HG03280 (cell line): ENCODE data around the gene ZNF837.
A peak's percentile ranks its signal among the peaks of the same experiment; 100 is the strongest.

ENCODE experiments used
- ATAC-seq: cut with Tn5 transposase; IDR thresholded peaks from one replicate; pipeline ENCODE4 v1.9.1; 2021; ENCODE audit warnings: mild to moderate bottlenecking, moderate library complexity; ENCODE audit not compliant: unreplicated experiment

The ZNF837 gene

DNA sequence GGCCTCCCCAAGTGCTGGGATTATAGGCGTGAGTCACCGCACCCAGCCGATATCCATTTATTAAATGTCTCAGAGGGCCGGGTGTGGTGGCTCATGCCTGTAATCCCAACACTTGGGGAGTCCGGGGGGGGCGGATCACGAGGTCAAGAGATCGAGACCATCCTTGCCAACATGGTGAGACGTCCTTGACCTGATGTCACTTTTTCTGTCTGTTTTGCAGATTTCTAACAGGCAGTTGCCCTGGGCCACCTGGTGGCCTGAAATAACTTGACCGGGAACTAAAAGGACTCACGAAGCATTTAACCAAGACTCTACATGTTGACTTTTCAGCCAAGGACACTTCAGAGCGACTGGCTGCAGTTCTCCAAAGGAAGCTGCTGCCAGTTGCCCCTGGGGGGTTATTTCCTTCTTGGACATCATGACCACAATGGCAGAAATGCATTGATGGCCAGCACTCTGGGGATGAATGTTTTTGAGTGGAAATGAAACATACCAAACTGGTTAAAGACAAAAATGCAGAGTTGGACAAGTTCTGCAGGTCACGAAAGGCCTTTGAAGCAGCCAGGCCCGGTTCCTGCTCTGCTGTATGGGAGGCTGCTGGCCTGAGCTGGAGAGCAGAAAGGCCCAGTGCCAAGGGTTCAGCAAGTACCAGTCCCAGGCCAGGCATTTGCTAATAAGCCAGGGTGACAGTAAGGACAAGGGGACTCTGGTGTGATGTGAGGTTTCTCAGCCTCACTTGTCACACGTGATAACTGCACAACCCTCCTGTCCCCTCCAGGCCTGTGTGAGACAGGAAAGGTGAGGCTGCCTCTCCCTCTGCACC lies 8.3 kb downstream of the ZNF837 start:
- ATAC-seq: no peak

GRCh38 chr19:58368561-58369360 lies 12.1 kb downstream of the ZNF837 start:
- no peak for ATAC-seq

DNA sequence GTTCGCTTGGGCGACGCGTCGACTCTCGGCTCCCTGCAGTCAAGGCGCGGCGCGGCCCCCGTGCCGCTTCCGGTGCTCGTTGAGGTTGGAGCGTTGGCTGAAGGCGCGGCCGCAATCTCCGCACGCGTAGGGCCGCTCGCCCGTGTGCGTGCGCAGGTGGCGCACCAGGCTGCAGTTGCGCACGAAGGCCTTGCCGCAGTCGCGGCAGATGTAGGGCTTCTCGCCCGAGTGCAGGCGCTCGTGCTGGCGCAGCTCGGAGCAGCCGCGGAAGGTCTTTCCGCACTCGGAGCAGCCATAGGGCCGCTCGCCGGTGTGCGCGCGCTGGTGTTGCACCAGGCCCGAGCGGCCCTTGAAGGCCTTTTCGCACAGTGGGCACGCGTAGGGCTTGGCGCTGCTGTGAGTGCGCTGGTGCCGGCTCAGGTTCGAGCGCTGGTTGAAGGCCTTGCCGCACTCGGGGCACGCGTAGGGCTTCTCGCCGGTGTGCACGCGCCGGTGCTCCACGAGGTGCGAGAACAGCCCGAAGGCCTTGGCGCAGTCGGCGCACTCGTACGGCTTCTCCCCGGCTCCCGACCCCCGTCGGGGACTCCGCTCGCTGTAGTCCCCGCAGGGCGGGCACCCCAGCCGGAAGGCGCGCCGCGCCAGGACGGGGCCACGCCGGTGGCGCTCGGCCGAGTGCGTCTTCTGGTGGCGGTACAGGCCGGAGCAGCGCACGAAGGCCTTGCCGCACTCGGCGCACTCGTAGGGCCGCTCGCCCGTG lies 13.0 kb downstream of the ZNF837 start:
- ATAC-seq: no peak

- ATAC-seq: no peak
Measured at GRCh38 chr19:58366585-58367430, 14.0 kb downstream of the ZNF837 start.

- no peak for ATAC-seq
Measured at GRCh38 chr19:58364146-58364545, 16.7 kb downstream of the ZNF837 start.

GRCh38 chr19:58362272-58362994 lies 18.4 kb downstream of the ZNF837 start, which contains the start of gene ZNF497:
Gene ZNF497, minus strand, starts transcription at chr19:58362751. Its CDS starts 5,116 bp downstream, at chr19:58357635.
- ATAC-seq: peak; percentile 88

GRCh38 chr19:58361900-58362271 lies 18.9 kb downstream of the ZNF837 start:
- ATAC-seq: no peak

DNA sequence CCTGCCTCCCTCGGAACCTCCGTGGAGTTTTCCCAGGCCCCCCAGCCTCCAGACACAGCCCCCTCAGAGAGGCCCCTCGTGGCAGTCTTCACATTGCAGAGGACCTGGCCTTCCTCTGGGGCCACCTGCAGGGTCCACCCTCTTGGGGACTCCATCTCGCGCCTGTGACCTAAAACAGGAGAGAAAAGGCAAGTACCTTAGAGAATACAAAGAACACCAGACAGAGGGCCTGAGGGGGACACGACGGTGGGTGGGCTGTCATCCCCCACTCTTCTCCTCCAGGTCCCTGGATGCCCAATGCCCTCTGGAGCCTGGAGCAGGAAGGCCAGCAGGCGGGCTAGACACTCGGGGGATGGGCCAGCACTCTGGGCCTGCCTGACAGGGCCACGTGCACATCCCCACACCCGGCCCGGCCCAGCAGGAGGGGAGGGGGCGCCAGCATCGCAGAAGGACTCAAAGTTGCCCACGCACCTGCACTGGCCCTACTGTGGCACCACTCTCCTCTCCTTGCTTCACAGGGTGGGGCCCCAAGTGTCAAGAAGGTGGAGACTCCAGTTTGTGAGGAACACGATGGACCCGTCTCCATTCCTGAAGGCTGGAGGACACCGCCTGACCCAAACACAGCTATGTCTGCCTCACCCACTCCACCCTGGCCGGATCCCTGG lies 23.2 kb downstream of the ZNF837 start:
- no peak for ATAC-seq

- no peak for ATAC-seq
Measured at GRCh38 chr19:58356766-58357480, 23.9 kb downstream of the ZNF837 start.

DNA sequence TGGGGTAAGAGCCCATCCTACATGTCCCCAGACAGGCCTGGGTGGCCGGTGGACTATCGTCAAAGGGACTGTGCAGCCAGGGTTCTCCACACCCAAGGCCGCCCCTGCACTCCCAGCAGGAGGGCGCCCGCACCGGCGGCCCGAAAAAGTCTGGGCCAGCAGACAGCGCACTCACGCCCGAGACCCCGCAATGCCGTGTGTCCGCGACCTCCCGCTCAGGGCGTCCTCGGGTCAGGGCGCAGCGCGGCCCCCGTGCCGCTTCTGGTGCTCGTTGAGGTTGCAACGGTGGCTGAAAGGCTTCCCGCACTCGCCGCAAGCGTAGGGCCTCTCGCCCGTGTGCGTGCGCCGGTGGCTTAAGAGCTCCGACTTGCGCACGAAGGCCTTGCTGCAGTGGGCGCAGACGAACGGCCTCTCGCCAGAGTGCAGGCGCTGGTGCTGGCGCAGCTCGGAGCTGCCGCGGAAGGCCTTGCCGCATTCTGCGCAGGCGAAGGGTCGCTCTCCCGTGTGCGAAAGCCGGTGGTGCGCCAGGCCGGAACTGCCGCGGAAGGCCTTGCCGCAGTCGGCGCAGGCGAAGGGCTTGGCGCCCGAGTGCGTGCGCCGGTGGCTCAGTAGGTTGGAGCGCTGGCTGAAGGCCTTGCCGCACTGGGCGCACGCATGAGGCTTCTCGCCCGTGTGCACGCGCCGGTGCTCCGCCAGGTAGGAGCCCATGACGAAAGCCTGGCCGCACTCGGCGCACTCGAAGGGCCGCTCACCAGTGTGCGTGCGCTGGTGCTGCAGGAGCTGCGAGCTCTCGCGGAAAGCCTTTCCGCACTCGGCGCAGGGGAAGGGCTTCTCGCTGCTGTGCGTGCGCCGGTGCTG lies 24.7 kb downstream of the ZNF837 start:
- ATAC-seq: no peak

GRCh38 chr19:58355215-58355796 lies 25.5 kb downstream of the ZNF837 start:
- ATAC-seq: no peak

DNA sequence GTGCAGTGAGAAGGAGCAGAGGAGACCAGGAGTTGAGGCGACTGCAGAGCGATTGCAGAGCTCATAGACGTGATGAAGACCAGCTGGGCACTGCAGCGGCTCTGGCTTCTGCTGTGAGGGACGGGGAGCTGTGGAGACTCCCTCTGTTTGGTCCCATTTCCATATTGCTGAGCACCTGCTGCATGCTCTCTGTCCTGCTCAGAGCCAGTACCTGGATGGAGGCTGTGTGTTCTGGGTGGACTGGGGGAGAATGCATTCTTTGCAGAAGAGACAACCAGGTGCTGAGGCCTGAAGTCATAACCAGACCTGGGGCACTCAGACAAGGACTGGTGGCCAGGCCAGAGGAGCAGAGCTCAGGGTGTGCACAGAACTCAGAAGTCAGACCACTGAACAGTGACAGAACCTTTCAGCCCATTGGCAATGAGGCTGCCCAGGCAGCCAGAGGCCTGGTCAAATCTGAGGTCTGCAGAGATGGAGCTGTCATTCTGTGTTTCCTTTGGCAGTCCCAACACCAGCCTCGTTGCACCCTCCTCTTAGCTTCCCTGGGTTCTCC lies 26.3 kb downstream of the ZNF837 start:
- no peak for ATAC-seq

GRCh38 chr19:58353717-58354477 lies 26.9 kb downstream of the ZNF837 start:
- ATAC-seq: no peak

DNA sequence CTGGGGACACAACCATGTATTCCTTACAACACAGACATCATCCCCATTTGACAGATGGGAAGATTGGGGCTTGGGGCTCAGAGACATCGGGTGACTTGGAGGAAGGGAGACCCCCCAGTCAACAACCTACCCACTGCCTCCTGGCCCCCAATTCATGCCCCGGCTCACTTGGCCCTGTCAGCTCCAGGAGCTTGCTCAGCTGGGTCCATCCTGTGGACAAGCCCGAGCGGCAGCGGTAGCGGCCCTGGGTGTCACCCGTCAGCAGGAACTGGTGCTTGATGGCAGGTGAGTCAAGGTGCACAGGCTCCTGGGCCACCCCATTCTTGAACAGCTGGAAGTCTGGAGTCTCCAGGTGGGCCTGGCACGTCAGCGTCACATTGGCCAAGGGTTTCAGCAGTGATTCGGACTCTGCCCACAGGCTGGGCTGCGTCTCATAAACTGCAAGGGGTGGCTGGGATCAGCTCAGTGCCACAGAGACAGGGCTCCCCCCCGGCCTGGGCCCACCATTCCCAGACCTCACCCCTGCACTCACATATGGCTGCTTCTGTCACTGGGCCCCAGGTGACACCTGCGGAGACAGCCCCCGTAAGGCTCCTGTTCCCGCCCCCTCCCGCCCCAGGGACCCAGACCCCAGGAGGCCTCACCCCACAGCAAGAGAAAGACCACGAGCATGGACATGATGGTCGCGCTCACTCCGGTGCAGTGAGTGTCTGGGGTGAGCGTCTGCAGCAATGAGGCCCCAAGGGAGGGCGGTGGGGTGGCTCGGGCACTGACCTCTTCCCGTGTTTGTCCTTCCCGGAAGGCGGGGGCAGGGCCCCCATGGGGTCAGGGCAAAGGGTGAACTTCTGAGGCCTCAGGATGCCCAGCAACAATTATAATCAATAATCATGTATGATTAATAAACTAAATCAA lies 27.8 kb downstream of the ZNF837 start, which contains the start of gene A1BG:
Gene A1BG, minus strand, starts transcription at position 733 of the 912 bp plus-strand sequence. Its CDS starts 55 bp downstream, at position 678.
- ATAC-seq: no peak
